GM12892 (cell line): ENCODE measurements around the gene NCBP1.
"Not testable (repeated sequence)": the region's sequence is repeated elsewhere in the genome, so short reads cannot be mapped to it uniquely, and the experiment has no call there.

ENCODE experiments used
- DNase-seq: peaks from one replicate; pipeline ENCODE4 v3.0.0; 2011; ENCODE audit not compliant: insufficient read length
- FAIRE-seq: peaks from 2 replicates; lab custom pipeline; 2011; peaks lifted over from hg19 to GRCh38; lab: Jason Lieb, UNC
- POLR2A ChIP-seq: IDR thresholded peaks from 2 replicates; pipeline ENCODE4 v1.6.1; 2011; ENCODE audit warnings: low read depth, low read length, control low read depth
- POLR2AphosphoS5 ChIP-seq: IDR thresholded peaks from 2 replicates; pipeline ENCODE4 v1.6.1; 2011; ENCODE audit warnings: low read depth, low read length, control low read depth
- TAF1 ChIP-seq: IDR thresholded peaks from 2 replicates; pipeline ENCODE4 v1.6.1; 2011; ENCODE audit warnings: low read depth, mild to moderate bottlenecking, control low read depth, low read length, borderline replicate concordance

NCBP1 gene

GRCh38 chr9:97601228-97601898 is 32.3 kb upstream of the NCBP1 start:
- no peak for DNase-seq
- no peak for FAIRE-seq
- no peak for TF ChIP-seq TAF1
- TF ChIP-seq POLR2AphosphoS5: no peak
- TF ChIP-seq POLR2A: no peak

DNA sequence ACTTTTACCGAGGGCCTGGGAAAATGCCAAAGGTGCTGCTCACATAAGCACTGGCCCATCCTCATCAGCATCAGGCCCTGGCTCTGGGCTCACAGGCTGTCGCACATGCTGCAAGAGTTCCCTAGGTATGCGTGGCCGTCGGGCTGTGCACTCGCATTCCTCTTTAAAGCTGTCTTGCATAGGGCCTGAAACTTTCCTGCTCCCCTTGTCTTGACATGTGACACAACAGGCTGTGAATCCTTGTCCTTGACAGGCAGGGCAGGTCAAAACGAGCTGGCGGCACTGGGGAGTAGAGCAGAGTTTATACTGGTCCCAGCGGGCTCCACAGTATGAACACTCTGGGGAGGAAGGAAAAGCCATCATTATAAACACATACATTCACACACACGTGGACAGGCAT is 31.2 kb upstream of the NCBP1 start:
- TF ChIP-seq TAF1 (no peak), POLR2AphosphoS5 (peak; percentile 36; the same call in 1 of the 2 replicates)
- FAIRE-seq: no peak
- DNase-seq: no peak

- TF ChIP-seq POLR2AphosphoS5 (no peak), TAF1 (no peak), POLR2A (no peak)
- DNase-seq: no peak
- no peak for FAIRE-seq
These were observed 28.5 kb upstream of the NCBP1 start for GRCh38 chr9:97604901-97605645.

GRCh38 chr9:97615439-97616072 is 18.1 kb upstream of the NCBP1 start:
- FAIRE-seq (peak; percentile 65), DNase-seq (no peak)
- TF ChIP-seq POLR2A (no peak), POLR2AphosphoS5 (no peak), TAF1 (no peak)

GRCh38 chr9:97617939-97618416 is 15.6 kb upstream of the NCBP1 start:
- DNase-seq: no peak
- FAIRE-seq: no peak
- TF ChIP-seq POLR2A: no peak
- no peak for TF ChIP-seq TAF1
- TF ChIP-seq POLR2AphosphoS5: no peak

GRCh38 chr9:97620063-97620462 is 13.6 kb upstream of the NCBP1 start:
- FAIRE-seq, DNase-seq: not testable (repeated sequence)

GRCh38 chr9:97622483-97622882 is 11.1 kb upstream of the NCBP1 start:
- DNase-seq, FAIRE-seq: not testable (repeated sequence)

- FAIRE-seq: no peak
- DNase-seq: no peak
- TF ChIP-seq TAF1: no peak
- TF ChIP-seq POLR2A: no peak
- TF ChIP-seq POLR2AphosphoS5: no peak
These were observed 9.7 kb upstream of the NCBP1 start for GRCh38 chr9:97623946-97624345.

GRCh38 chr9:97625620-97626019 is 8.0 kb upstream of the NCBP1 start:
- FAIRE-seq (no peak), DNase-seq (no peak)
- TF ChIP-seq POLR2AphosphoS5 (no peak), POLR2A (no peak), TAF1 (no peak)

DNA sequence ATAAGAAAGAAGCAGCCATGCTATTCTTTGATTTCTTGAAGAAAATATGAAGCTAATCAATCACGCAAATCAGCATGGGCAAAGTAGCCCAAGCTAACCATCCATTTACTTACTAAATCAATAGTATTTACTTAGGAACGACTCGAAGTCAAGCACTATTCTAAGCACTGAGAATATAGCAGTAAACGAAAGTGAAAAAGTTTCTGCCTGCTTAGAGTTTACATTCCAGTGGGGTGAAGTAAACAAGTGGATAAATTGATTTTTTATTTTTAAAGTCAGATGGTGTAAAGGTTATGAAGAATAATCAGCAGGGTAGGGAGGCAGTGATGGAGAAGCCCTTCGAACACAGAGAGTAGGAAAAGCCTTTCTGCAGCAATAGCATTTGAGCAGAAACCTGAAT is 6.0 kb upstream of the NCBP1 start:
- no peak for TF ChIP-seq TAF1
- TF ChIP-seq POLR2A: no peak
- no peak for TF ChIP-seq POLR2AphosphoS5
- FAIRE-seq: no peak
- no peak for DNase-seq

GRCh38 chr9:97628668-97629067 is 5.0 kb upstream of the NCBP1 start:
- TF ChIP-seq POLR2AphosphoS5 (no peak), POLR2A (no peak), TAF1 (no peak)
- no peak for DNase-seq
- FAIRE-seq: no peak

GRCh38 chr9:97629156-97629555 is 4.5 kb upstream of the NCBP1 start:
- FAIRE-seq: no peak
- TF ChIP-seq TAF1 (no peak), POLR2A (no peak), POLR2AphosphoS5 (no peak)
- no peak for DNase-seq
